ENCODE data around the gene TOP3B. TPM values are rescaled to one million over a fixed set of nuclear protein-coding genes. Genes with fewer than 3 reads are reported as not detected.

TOP3B gene
- total RNA-seq, 4 donors from 2014 or later = 16.6 to 27.3 (median 22.8) TPM

DNA sequence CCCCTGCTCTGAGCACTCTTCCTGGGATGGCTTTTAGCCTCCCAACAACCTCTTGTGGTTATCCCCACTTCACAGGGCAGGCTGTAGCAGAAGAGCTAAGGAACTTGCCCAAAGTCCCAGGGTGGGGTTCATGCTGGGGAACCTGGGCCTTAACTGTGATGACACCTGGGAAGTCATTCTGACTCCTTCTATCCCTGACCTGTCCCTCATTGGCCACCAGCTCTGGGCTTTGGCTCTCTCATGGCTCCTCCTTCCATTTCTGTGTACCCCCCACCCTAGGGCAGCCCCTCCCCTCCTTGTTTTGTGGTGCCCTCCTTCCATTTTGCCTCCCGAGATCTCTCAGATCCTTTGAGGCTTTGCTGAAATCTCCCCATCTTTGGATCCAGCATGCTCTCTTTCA is 32.6 kb downstream of the TOP3B start:
- TF ChIP-seq, protein P1, sequence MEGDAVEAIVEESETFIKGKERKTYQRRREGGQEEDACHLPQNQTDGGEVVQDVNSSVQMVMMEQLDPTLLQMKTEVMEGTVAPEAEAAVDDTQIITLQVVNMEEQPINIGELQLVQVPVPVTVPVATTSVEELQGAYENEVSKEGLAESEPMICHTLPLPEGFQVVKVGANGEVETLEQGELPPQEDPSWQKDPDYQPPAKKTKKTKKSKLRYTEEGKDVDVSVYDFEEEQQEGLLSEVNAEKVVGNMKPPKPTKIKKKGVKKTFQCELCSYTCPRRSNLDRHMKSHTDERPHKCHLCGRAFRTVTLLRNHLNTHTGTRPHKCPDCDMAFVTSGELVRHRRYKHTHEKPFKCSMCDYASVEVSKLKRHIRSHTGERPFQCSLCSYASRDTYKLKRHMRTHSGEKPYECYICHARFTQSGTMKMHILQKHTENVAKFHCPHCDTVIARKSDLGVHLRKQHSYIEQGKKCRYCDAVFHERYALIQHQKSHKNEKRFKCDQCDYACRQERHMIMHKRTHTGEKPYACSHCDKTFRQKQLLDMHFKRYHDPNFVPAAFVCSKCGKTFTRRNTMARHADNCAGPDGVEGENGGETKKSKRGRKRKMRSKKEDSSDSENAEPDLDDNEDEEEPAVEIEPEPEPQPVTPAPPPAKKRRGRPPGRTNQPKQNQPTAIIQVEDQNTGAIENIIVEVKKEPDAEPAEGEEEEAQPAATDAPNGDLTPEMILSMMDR (IDR thresholded peaks at IDR 0.05; ENCODE audit: low read depth) = no peak

DNA sequence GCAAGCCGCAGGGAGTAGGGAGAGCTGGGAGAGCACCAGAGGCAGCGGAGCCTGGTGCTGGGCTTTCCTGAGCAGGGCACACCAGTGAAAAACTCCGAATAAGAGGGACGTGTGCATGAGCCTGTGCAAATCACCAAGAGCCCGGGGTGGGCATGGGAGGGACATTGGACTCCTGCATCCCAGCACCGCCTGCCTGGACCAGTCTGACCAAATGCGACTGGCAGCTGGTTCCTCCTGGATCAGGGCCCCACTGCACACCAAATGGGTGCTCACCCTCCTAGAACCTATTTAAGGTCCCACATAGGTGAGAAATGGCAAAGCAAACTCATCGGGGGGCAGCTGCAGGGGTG is 33.0 kb downstream of the TOP3B start:
- TF ChIP-seq, protein P1 (IDR thresholded peaks at IDR 0.05; ENCODE audit: low read depth) = no peak

DNA sequence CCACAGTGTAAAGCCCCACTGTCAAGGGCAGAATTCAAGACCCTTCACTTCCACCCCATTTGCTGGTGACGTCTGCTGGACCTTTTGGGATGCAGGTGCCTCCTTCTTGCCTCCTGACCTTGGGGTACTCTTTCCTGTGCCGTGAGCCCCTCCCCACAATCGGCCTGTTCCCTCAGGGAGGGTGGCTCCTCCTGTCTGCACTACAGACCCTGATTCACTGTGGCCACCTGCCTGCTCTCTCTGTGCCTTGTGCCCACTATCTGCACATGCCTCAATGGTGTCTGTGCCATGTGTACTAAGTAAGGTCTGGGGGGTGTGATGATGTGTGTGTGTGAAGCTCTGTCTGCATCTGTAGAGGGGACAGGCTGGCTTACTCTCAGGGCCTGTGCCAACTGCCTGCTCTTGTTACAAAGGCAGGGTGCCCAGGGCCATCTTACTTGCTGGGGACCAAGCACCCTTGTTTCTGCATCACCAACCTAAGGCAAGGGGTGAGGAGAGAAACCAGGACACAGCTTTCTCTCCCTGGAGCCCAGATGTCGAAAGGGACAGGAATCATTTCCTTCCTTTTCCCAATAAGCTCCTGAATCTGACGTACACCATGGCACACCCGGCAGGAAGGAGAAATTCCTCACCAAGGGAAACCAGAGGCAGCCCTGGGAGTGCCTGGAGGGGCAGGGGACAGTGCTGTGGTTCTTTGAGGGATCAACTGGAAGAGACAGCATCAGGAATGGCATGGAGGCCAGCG is 33.6 kb downstream of the TOP3B start:
- TF ChIP-seq, protein P1 (IDR thresholded peaks at IDR 0.05; ENCODE audit: low read depth) = no peak

DNA sequence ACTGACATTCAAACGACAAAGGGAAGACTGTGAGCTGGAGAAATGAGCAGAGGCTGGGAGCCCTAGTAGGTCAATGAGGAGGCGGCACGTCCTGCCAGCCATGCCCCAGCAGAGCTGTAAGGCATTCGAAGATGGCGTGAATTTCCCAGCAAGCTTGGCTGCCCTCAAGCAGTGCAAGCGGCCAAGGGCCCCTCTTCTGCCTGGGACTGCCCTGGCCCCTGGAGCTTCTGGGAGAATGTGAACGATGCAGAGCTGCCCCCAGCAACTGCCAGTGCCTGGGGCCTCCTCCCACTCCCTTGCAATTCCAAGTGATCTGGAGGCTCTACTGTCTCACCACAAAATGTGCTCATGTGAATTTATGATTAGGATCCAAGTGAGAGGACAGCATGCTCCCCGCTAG is 34.2 kb downstream of the TOP3B start:
- TF ChIP-seq, protein P1 (IDR thresholded peaks at IDR 0.05; ENCODE audit: low read depth) = no peak

DNA sequence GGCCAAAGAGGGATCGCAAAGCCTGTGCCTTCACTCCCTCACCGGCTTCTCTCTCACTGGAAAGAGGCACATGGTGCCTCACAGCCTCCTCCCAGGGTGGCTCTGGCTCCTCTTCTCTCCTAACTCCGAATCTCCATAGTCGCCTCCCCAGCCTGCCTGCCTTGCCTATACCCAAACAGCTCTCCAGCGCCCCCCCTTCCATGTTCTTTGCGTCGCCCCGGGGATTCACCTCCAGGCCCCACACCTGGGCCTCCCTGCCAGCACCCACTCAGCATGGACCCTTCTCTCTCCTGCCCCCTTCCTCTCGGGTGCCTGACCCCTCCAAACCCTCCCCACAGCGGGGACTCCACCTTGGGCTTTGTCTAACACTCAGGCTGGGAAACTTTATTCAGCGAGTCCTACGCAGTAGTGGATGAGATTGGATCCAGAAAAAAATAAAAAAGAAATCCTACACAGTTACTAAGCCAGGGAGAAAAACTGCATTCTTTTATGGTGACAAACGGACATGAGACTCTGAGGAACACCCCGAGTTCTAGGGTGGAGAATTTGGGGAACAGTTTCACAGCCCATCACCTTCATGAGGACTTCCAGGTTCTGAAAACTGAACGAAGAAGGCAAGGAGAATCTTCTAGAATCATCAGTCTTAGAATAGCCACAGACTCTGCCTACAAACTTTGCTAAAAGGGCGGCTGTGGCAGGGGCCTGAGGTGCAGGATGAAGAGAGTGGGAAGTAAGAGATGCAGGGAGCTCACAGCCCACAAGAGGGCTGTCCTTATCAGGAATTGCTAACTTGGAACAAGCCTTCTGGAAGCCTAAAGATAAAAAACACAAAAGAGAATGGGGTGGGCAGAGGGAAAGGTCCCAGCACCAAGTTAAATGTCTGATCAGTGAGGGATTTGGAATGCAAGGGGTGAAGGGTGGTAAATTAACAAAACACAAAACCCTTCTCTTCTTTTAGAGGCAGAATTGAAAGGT is 35.3 kb downstream of the TOP3B start:
- TF ChIP-seq, protein P1 (IDR thresholded peaks at IDR 0.05; ENCODE audit: low read depth) = no peak

DNA sequence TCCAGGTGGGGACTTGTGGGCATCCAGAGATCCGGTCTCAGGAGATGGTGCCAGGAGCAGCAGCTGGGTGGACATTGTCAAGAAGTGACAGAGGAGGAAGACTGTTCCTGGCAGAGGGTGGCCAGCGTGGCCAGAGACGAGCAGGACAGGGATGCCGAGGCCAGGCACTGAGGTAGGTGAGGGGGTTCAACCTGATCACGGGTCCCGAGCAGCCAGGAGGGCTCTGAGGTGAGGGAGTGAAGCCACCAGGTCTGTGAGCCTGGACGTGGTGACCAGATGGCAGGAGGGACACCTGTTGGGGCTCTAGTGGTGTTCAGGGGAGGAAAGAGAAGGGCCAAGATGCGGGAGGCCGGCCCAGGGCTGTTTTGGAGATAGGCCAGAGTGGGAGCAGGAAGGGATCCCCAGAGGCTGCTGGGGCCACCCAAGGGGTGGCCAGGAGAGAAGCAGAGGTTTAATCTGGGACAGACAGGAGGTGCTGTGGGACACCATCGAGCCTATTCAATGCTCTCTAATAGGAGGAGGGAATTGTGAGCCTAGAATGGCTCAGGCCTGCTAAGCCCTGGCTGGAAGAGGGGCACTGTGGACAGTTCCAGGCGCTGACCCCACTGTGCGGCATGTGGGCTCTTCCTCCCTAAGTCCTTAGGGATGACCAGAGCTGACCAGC is 36.2 kb downstream of the TOP3B start:
- TF ChIP-seq, protein P1 (IDR thresholded peaks at IDR 0.05; ENCODE audit: low read depth) = no peak
